Heart left ventricle (tissue), 13 donors: Measurements from ENCODE around the gene RFC5.

Source experiments
- CTCF ChIP-seq, 12 donors: fragments of 200-600 bp; sonication (generic) in 4 of 12; IDR thresholded peaks; one replicate each; pipeline versions ENCODE4 v1.5.0 to v1.8.0; 2018 to 2022; ENCODE audit warnings: antibody characterized with exemption in 12 of 12, mild to moderate bottlenecking in 5 of 12
- POLR2A ChIP-seq, 2 donors: fragments of 450-650 bp; IDR thresholded peaks; one replicate each; pipeline ENCODE4 v1.6.1; 2017; ENCODE audit warnings: antibody characterized with exemption in 2 of 2, mild to moderate bottlenecking in 2 of 2, moderate library complexity in 2 of 2
- donor health status: ischemic (EF 13 %, LVEDD 7.1; RV severe dilation, severe dysfunction).
- donor health status: DM: no; HTN: yes; CAD: no.
- donor health status: DM: no; HTN: no; CAD: no.
- donor health status: ischemic (EF 25% LVEDD 6.9; RV normal size, moderate dysfunction).
- donor health status: ischemic (EF 25% LVEDD 5.7; RV mildly dilated, moderate dysfunction).
- donor health status: ischemic (EF 35%, LVEDD 5.7; RV mildly dilated, moderate dysfunction).
- donor health status: nonischemic (EF 11% LVEDD 7.7; RV severe dilation, severe dysfunction).
- donor health status: DM: yes; HTN: yes; CAD: no.
- donor health status: PGD.
- donor health status: ischemic (EF 29% LVEDD 5.4; RV normal size, mild dysfunction).
- donor health status: nonischemic (EF 23%, LVEDD 6.1; RV moderate dilation, normal function).

GRCh38 chr12:118050972-118051910 lies 34.7 kb downstream of the RFC5 start:
- TF ChIP-seq CTCF (IDR thresholded peaks at IDR 0.05) = no peak
- no peak for TF ChIP-seq POLR2A (IDR thresholded peaks at IDR 0.05)
